Testis (tissue), 3 donors: ENCODE data around the gene RBM15. TPM values are rescaled to one million over a fixed set of nuclear protein-coding genes. Genes with fewer than 3 reads are reported as not detected.

ENCODE experiments used
- DNase-seq: peaks from one replicate; pipeline ENCODE4 v3.0.0-alpha.2; 2019
- H3K27ac ChIP-seq, 2 donors: fragments of 200-600 bp; sonication (generic); one replicate each; pipeline ENCODE4 v1.5.1; 2019
- H3K27me3 ChIP-seq: fragments of 200-600 bp; sonication (generic); one replicate; pipeline ENCODE4 v1.5.1; 2019
- H3K36me3 ChIP-seq: fragments of 200-600 bp; sonication (generic); one replicate; pipeline ENCODE4 v1.5.1; 2017; ENCODE audit warnings: low read depth; ENCODE audit errors: missing control alignments
- H3K4me1 ChIP-seq: fragments of 200-600 bp; sonication (generic); one replicate; pipeline ENCODE4 v1.5.1; 2019
- H3K4me3 ChIP-seq, 2 donors: fragments of 200-600 bp; sonication (generic); one replicate each; pipeline ENCODE4 v1.5.1; 2017 to 2019
- H3K9me3 ChIP-seq: fragments of 200-600 bp; sonication (generic); one replicate; pipeline ENCODE4 v1.5.1; 2017
- POLR2A ChIP-seq: fragments of 450-650 bp; IDR thresholded peaks from one replicate; pipeline ENCODE4 v1.6.1; 2017; ENCODE audit warnings: antibody characterized with exemption, mild to moderate bottlenecking, moderate library complexity
- whole genome bisulfite sequencing, 2 donors: methylation state at CpG; one replicate each; pipeline ENCODE4 v1.1.5; 2018; 5-methylcytosine and 5-hydroxymethylcytosine counted together
- intact Hi-C: fragments of 100-400 bp; cut with DNase I; formaldehyde crosslinking; loops from one replicate; pipeline ENCODE4 v1.15.1; 2023; ENCODE audit warnings: low total_unique reads
- polyA plus RNA-seq: library from polyadenylated mRNA; stranded (reverse); fragments of 350-450 nt; fragmentation: Illumina TruSeq; extraction: RNeasy Lipid Tissue Mini Kit (QIAGEN cat#74804); gene quantifications from one replicate; pipeline ENCODE4 v1.2.3, GENCODE V29; 2014; ENCODE audit warnings: low read depth, low replicate concordance; ENCODE audit not compliant: insufficient read depth
- total RNA-seq, 2 donors: library from RNA; depleted of rRNA; stranded (reverse); fragments of >200 nt; gene quantifications; one replicate each; pipeline ENCODE4 v1.2.3, GENCODE V29; 2016
- TF ChIP-seq, protein P1 (sequence below), 3 experiments: fragments of 450-650 bp in 2 of 3; fragments of 200-600 bp in 1 of 3; sonication (generic) in 1 of 3; IDR thresholded peaks; one replicate each; pipeline ENCODE4 v1.5.1; 2016 to 2019; ENCODE audit warnings: antibody characterized with exemption in 3 of 3, mild to moderate bottlenecking in 2 of 3, moderate library complexity in 1 of 3

The RBM15 gene
- total and polyA plus RNA-seq, 3 donors from 2014 or later, result 22.2 to 80.2 (median 72.8) TPM

DNA sequence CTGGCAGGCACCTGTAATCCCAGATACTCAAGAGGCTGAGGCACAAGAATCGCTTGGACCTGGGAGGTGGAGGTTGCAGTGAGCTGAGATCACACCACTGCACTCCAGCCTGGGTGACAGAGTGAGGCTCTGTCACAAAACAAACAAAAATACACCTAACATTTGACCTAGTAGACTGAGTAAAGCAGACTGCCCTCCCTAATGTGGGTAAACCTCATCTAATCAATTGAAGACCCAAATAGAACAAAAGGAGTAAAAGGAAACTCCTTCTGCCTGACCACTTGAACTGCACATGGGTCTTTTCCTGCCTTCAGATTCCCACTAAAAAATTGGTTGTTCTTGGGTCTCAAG, 19.0 kb upstream of the RBM15 start:
- Histone ChIP-seq H3K36me3 (no peaks in the 10 kb centered on the region), H3K4me1 (no peaks in the 10 kb centered on the region), H3K4me3 (no peak overlapping the region), H3K27ac (no peak overlapping the region), H3K27me3 (no peaks in the 10 kb centered on the region), H3K9me3 (no peaks in the 10 kb centered on the region)
- no peak for TF ChIP-seq POLR2A
- TF ChIP-seq, protein P1, sequence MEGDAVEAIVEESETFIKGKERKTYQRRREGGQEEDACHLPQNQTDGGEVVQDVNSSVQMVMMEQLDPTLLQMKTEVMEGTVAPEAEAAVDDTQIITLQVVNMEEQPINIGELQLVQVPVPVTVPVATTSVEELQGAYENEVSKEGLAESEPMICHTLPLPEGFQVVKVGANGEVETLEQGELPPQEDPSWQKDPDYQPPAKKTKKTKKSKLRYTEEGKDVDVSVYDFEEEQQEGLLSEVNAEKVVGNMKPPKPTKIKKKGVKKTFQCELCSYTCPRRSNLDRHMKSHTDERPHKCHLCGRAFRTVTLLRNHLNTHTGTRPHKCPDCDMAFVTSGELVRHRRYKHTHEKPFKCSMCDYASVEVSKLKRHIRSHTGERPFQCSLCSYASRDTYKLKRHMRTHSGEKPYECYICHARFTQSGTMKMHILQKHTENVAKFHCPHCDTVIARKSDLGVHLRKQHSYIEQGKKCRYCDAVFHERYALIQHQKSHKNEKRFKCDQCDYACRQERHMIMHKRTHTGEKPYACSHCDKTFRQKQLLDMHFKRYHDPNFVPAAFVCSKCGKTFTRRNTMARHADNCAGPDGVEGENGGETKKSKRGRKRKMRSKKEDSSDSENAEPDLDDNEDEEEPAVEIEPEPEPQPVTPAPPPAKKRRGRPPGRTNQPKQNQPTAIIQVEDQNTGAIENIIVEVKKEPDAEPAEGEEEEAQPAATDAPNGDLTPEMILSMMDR (IDR thresholded peaks at IDR 0.05), result no peak
- WGBS, 2 donors, result 86 to 100% methylated on average over 1 of the region's 1 CpG
- no peak for DNase-seq
- intact Hi-C loops, result no loop called here

DNA sequence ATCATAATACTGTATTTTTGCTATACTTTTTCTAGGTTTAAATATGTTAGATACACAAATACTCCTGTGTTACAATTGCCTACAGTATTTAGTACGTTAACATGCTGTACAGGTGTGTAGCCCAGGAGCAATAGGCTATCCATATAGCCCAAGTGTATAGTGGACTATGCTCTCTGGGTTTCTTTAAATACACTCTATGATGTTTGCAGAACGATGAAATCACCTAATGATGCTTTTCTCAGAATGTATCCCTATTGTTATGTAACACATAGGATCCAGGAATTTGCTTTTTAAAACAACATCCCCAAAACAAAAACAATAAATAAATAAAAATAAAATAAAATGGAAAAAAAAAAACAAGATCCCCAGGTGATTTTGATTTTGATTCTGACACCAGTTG, 18.1 kb upstream of the RBM15 start:
- Histone ChIP-seq H3K27me3 (no peaks in the 10 kb centered on the region), H3K27ac (no peak overlapping the region), H3K4me1 (no peaks in the 10 kb centered on the region), H3K9me3 (no peaks in the 10 kb centered on the region), H3K4me3 (no peak overlapping the region), H3K36me3 (no peaks in the 10 kb centered on the region)
- 91 to 95% methylated on average over 2 of the region's 2 CpGs for WGBS, 2 donors
- TF ChIP-seq, protein P1 (IDR thresholded peaks at IDR 0.05), result no peak
- TF ChIP-seq POLR2A, result no peak
- DNase-seq, result no peak
- intact Hi-C loops, result no loop called here

DNA sequence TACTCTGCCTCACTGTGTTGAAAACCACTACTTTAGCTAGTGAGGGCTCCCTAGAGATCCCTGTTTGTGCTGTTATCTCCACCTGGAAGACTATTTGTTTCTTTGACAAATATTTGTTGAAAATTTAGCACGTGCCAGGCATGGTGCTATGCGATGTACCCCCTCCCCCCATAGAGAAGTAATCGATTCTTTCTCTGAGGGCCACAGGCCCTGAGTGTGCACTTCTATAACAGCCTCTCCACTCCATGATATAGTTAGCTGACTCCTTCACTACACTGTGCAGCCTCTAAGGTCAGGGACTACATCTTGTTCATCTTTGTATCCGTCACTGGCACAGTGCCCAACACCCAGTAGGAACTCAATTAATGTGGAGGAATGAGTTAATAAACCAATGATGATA, 17.3 kb upstream of the RBM15 start:
- Histone ChIP-seq H3K27me3 (no peaks in the 10 kb centered on the region), H3K9me3 (no peaks in the 10 kb centered on the region), H3K4me1 (no peaks in the 10 kb centered on the region), H3K36me3 (no peaks in the 10 kb centered on the region), H3K4me3 (no peak overlapping the region), H3K27ac (no peak overlapping the region)
- intact Hi-C loops, result no loop called here
- 83 to 86% methylated on average over 4 of the region's 4 CpGs for WGBS, 2 donors
- no peak for DNase-seq
- TF ChIP-seq POLR2A, result no peak
- TF ChIP-seq, protein P1 (IDR thresholded peaks at IDR 0.05), result no peak

DNA sequence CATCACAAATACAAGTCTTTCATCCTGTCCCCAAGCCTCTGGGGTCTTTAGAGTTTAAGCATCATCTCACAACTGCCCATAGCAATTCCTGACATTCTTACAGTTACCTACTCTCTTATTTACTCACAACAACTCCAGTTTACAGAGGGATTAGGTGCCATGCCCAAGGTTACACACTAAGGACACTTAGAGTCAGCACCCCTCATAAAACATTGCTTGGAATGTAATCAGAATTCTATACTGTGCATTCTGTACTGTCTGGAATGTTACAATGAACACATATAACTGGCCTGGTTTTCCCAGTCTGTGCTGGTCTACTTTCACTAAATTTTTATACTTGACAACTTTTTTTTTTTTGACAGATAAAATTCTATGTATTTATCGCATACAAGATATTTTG, 14.5 kb upstream of the RBM15 start:
- H3K4me3 ChIP-seq, result no peak overlapping the region
- no peaks in the 10 kb centered on the region for H3K9me3 ChIP-seq
- no peaks in the 10 kb centered on the region for H3K27me3 ChIP-seq
- no peak for DNase-seq
- TF ChIP-seq, protein P1 (IDR thresholded peaks at IDR 0.05), result no peak
- no peak for TF ChIP-seq POLR2A
- intact Hi-C loops, result no loop called here
- no peak overlapping the region for H3K27ac ChIP-seq
- H3K4me1 ChIP-seq, result no peaks in the 10 kb centered on the region
- WGBS, 2 donors, result 79 to 91% methylated on average over 1 of the region's 1 CpG
- no peaks in the 10 kb centered on the region for H3K36me3 ChIP-seq

DNA sequence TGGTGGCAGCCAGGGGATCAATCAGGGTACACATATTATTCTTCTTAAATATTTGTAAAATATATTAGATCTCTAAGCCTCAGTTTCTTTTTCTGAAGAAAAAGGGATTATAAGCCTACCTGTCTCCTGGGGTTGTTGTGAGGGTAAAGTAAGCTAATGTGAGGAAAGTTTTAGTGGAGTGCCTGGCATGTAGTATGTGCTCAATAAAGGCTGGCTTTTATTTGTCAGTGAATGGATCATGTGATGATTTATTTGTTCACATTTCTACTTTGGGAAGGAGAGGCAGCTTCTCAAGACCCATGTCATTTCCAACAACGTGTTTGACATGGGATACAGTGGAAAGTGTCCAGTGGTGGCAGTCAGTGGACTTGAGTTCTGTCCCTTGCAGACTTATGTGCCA, 12.4 kb upstream of the RBM15 start:
- 78 to 83% methylated on average over 1 of the region's 1 CpG for WGBS, 2 donors
- Histone ChIP-seq H3K27ac (no peak overlapping the region), H3K4me3 (no peak overlapping the region), H3K36me3 (no peaks in the 10 kb centered on the region), H3K9me3 (no peaks in the 10 kb centered on the region), H3K4me1 (no peaks in the 10 kb centered on the region), H3K27me3 (no peaks in the 10 kb centered on the region)
- TF ChIP-seq POLR2A, result no peak
- TF ChIP-seq, protein P1 (IDR thresholded peaks at IDR 0.05), result no peak
- no peak for DNase-seq
- intact Hi-C loops, result no loop called here
